HEK293 (cell line): ENCODE results near the gene SMIM29.
A peak's percentile ranks its signal among the peaks of the same experiment; 100 is the strongest.

Experiments
- BCL11A ChIP-seq: fragments of 450-650 bp; formaldehyde crosslinking; IDR thresholded peaks from 2 replicates; pipeline ENCODE4 v1.5.1; 2016; ENCODE audit warnings: low read depth, missing biosample characterization, missing genetic modification characterization
- GLI4 ChIP-seq: fragments of 450-650 bp; formaldehyde crosslinking; IDR thresholded peaks from 2 replicates; pipeline ENCODE4 v1.5.1; 2016; ENCODE audit warnings: missing biosample characterization, missing genetic modification characterization
- HOXA7 ChIP-seq: sonication (generic); formaldehyde crosslinking; IDR thresholded peaks from 2 replicates; pipeline ENCODE4 v1.8.1; 2022; ENCODE audit warnings: missing genetic modification reagents, borderline replicate concordance
- HOXC10 ChIP-seq: sonication (generic); formaldehyde crosslinking; IDR thresholded peaks from 2 replicates; pipeline ENCODE4 v1.8.1; 2023; ENCODE audit warnings: mild to moderate bottlenecking, missing genetic modification reagents
- KLF1 ChIP-seq: fragments of 450-650 bp; formaldehyde crosslinking; IDR thresholded peaks from 2 replicates; pipeline ENCODE4 v1.5.1; 2016; ENCODE audit warnings: missing biosample characterization, missing genetic modification characterization
- KLF16 ChIP-seq: fragments of 450-650 bp; formaldehyde crosslinking; IDR thresholded peaks from 2 replicates; pipeline ENCODE4 v1.5.1; 2017; ENCODE audit warnings: missing biosample characterization, missing genetic modification characterization
- PBX3 ChIP-seq: sonication (generic); formaldehyde crosslinking; IDR thresholded peaks from 2 replicates; pipeline ENCODE4 v1.8.1; 2022; ENCODE audit warnings: mild to moderate bottlenecking, moderate library complexity, missing genetic modification reagents
- RBAK ChIP-seq: fragments of 450-650 bp; formaldehyde crosslinking; IDR thresholded peaks from 2 replicates; pipeline ENCODE4 v1.5.1; 2016; ENCODE audit warnings: missing biosample characterization, missing genetic modification characterization
- SP7 ChIP-seq: fragments of 450-650 bp; formaldehyde crosslinking; IDR thresholded peaks from 2 replicates; pipeline ENCODE4 v1.5.1; 2016; ENCODE audit warnings: missing biosample characterization, missing genetic modification characterization
- YY2 ChIP-seq: fragments of 450-650 bp; formaldehyde crosslinking; IDR thresholded peaks from 2 replicates; pipeline ENCODE4 v1.5.1; 2016; ENCODE audit warnings: missing biosample characterization, missing genetic modification characterization
- ZBTB7A ChIP-seq: fragments of 450-650 bp; formaldehyde crosslinking; IDR thresholded peaks from 2 replicates; pipeline ENCODE4 v1.5.1; 2016; ENCODE audit warnings: low read depth, missing biosample characterization, missing genetic modification characterization
- ZFHX2 ChIP-seq: fragments of 450-650 bp; formaldehyde crosslinking; conservative IDR thresholded peaks from 2 replicates; pipeline ENCODE4 v1.5.1; 2016; ENCODE audit warnings: missing biosample characterization, missing genetic modification characterization
- ZFP41 ChIP-seq: fragments of 450-650 bp; formaldehyde crosslinking; IDR thresholded peaks from 2 replicates; pipeline ENCODE4 v1.5.1; 2016; ENCODE audit warnings: missing biosample characterization, missing genetic modification characterization, borderline replicate concordance
- ZNF10 ChIP-seq: fragments of 450-650 bp; formaldehyde crosslinking; IDR thresholded peaks from 2 replicates; pipeline ENCODE4 v1.5.1; 2017; ENCODE audit warnings: missing biosample characterization, missing genetic modification characterization
- ZNF140 ChIP-seq: fragments of 450-650 bp; formaldehyde crosslinking; IDR thresholded peaks from 2 replicates; pipeline ENCODE4 v1.5.1; 2016; ENCODE audit warnings: missing biosample characterization, missing genetic modification characterization
- ZNF157 ChIP-seq: fragments of 450-650 bp; formaldehyde crosslinking; IDR thresholded peaks from 2 replicates; pipeline ENCODE4 v1.5.1; 2016; ENCODE audit warnings: missing biosample characterization, missing genetic modification characterization
- ZNF18 ChIP-seq: fragments of 450-650 bp; formaldehyde crosslinking; IDR thresholded peaks from 2 replicates; pipeline ENCODE4 v1.5.1; 2016; ENCODE audit warnings: missing biosample characterization, missing genetic modification characterization
- ZNF184 ChIP-seq: fragments of 450-650 bp; IDR thresholded peaks from 2 replicates; pipeline ENCODE4 v1.5.1; 2018; ENCODE audit warnings: missing biosample characterization, mild to moderate bottlenecking, missing genetic modification characterization
- ZNF2 ChIP-seq: fragments of 450-650 bp; formaldehyde crosslinking; IDR thresholded peaks from 2 replicates; pipeline ENCODE4 v1.5.1; 2016; ENCODE audit warnings: missing biosample characterization, missing genetic modification characterization
- ZNF23 ChIP-seq: fragments of 450-650 bp; formaldehyde crosslinking; IDR thresholded peaks from 2 replicates; pipeline ENCODE4 v1.5.1; 2016; ENCODE audit warnings: missing biosample characterization, missing genetic modification characterization, borderline replicate concordance
- ZNF239 ChIP-seq: fragments of 450-650 bp; formaldehyde crosslinking; IDR thresholded peaks from 2 replicates; pipeline ENCODE4 v1.5.1; 2016; ENCODE audit warnings: missing biosample characterization, missing genetic modification characterization
- ZNF324 ChIP-seq: fragments of 450-650 bp; formaldehyde crosslinking; IDR thresholded peaks from 2 replicates; pipeline ENCODE4 v1.5.1; 2016; ENCODE audit warnings: missing biosample characterization, missing genetic modification characterization
- ZNF416 ChIP-seq: fragments of 450-650 bp; formaldehyde crosslinking; IDR thresholded peaks from 2 replicates; pipeline ENCODE4 v1.5.1; 2016; ENCODE audit warnings: missing biosample characterization, missing genetic modification characterization
- ZNF449 ChIP-seq: fragments of 450-650 bp; formaldehyde crosslinking; IDR thresholded peaks from 2 replicates; pipeline ENCODE4 v1.5.1; 2017; ENCODE audit warnings: missing biosample characterization, mild to moderate bottlenecking, missing genetic modification characterization, moderate library complexity
- ZNF48 ChIP-seq: fragments of 450-650 bp; formaldehyde crosslinking; IDR thresholded peaks from 2 replicates; pipeline ENCODE4 v1.5.1; 2016; ENCODE audit warnings: missing biosample characterization, missing genetic modification characterization
- ZNF513 ChIP-seq: fragments of 450-650 bp; IDR thresholded peaks from 2 replicates; pipeline ENCODE4 v1.5.1; 2018; ENCODE audit warnings: missing biosample characterization, missing genetic modification characterization
- ZNF544 ChIP-seq: fragments of 450-650 bp; formaldehyde crosslinking; IDR thresholded peaks from 2 replicates; pipeline ENCODE4 v1.5.0; 2017; ENCODE audit warnings: missing biosample characterization, missing genetic modification characterization
- ZNF610 ChIP-seq: fragments of 450-650 bp; formaldehyde crosslinking; IDR thresholded peaks from 2 replicates; pipeline ENCODE4 v1.5.1; 2016; ENCODE audit warnings: missing biosample characterization, missing genetic modification characterization, borderline replicate concordance
- ZNF621 ChIP-seq: fragments of 450-650 bp; formaldehyde crosslinking; IDR thresholded peaks from 2 replicates; pipeline ENCODE4 v1.5.1; 2017; ENCODE audit warnings: missing biosample characterization, missing genetic modification characterization
- ZNF639 ChIP-seq: fragments of 450-650 bp; formaldehyde crosslinking; IDR thresholded peaks from 2 replicates; pipeline ENCODE4 v1.5.1; 2016; ENCODE audit warnings: missing biosample characterization, missing genetic modification characterization
- ZNF660 ChIP-seq: fragments of 450-650 bp; IDR thresholded peaks from 2 replicates; pipeline ENCODE4 v1.5.1; 2018; ENCODE audit warnings: missing biosample characterization, mild to moderate bottlenecking, missing genetic modification characterization
- ZSCAN4 ChIP-seq: fragments of 450-650 bp; formaldehyde crosslinking; IDR thresholded peaks from 2 replicates; pipeline ENCODE4 v1.5.1; 2017; ENCODE audit warnings: missing biosample characterization, missing genetic modification characterization

The SMIM29 gene

GRCh38 chr6:34223956-34224940 lies 24.6 kb downstream of the SMIM29 start (continued):
- TF ChIP-seq ZNF639 (tag by site-specific recombination) (no peak), ZNF48 (tag by site-specific recombination) (no peak), ZSCAN4 (tag by site-specific recombination) (peak; percentile 13; the same call in 1 of the 2 replicates), KLF1 (tag by site-specific recombination) (peak; percentile 50), ZNF239 (no peak), ZBTB7A (tag by site-specific recombination) (0 out of 2 replicates have a peak, but pooled peaks have one; percentile 46), ZFHX2 (tag by site-specific recombination) (peak; percentile 76), HOXA7 (CRISPR knock-in tag) (no peak), ZNF23 (no peak), ZNF416 (tag by site-specific recombination) (no peak), ZNF324 (no peak), ZNF18 (0 out of 2 replicates have a peak, but pooled peaks have one; percentile 33), ZFP41 (tag by site-specific recombination) (no peak), ZNF140 (tag by site-specific recombination) (no peak), ZNF157 (tag by site-specific recombination) (no peak), YY2 (tag by site-specific recombination) (no peak), PBX3 (CRISPR knock-in tag) (peak; percentile 53; the same call in 1 of the 2 replicates), RBAK (tag by site-specific recombination) (no peak), ZNF2 (tag by site-specific recombination) (no peak), ZNF621 (tag by site-specific recombination) (no peak), ZNF449 (tag by site-specific recombination) (peak; percentile 53; the same call in 1 of the 2 replicates), ZNF513 (tag by site-specific recombination) (no peak), ZNF610 (tag by site-specific recombination) (no peak), GLI4 (tag by site-specific recombination) (no peak), ZNF660 (tag by site-specific recombination) (no peak), HOXC10 (no peak), BCL11A (no peak), KLF16 (tag by site-specific recombination) (peak; percentile 46; the same call in 1 of the 2 replicates), ZNF10 (tag by site-specific recombination) (no peak), SP7 (tag by site-specific recombination) (0 out of 2 replicates have a peak, but pooled peaks have one; percentile 48), ZNF184 (tag by site-specific recombination) (0 out of 2 replicates have a peak, but pooled peaks have one; percentile 48), ZNF544 (tag by site-specific recombination) (no peak)
